H1 (cell line): ENCODE data around the gene ADCY7. TPM values are rescaled to one million over a fixed set of nuclear protein-coding genes. Genes with fewer than 3 reads are reported as not detected.

Source experiments
- CTCF ChIA-PET: fragments of 300-600 bp; sonication (Branson Sonifier 250); formaldehyde crosslinking; loops from one replicate; lab custom pipeline; 2021; ENCODE audit not compliant: partially characterized antibody; lab: Charles Lee
- POLR2A ChIA-PET: fragments of 300-600 bp; sonication (Branson Sonifier 250); formaldehyde crosslinking; loops from one replicate; lab custom pipeline; 2021; ENCODE audit warnings: inconsistent platforms; ENCODE audit not compliant: partially characterized antibody; lab: Charles Lee
- DNase-seq, 2 experiments: peaks; one replicate each; pipeline versions ENCODE4 v3.0.0 to v3.0.0-alpha.2; 2010 to 2022; ENCODE audit warnings: low spot score in 2 of 2, low read depth in 1 of 2, mixed read lengths in 1 of 2
- FAIRE-seq: peaks from 2 replicates; lab custom pipeline; 2011; peaks lifted over from hg19 to GRCh38; lab: Jason Lieb, UNC
- H2AFZ ChIP-seq: 2 replicates; pipeline ENCODE4 v1.8.1; 2012; ENCODE audit warnings: low read length, inconsistent platforms
- H2AK5ac ChIP-seq: 2 replicates; pipeline ENCODE4 v1.6.1; 2013; ENCODE audit warnings: low read depth, low read length
- H2BK120ac ChIP-seq: replicated peaks from 2 replicates; pipeline ENCODE3; 2013; ENCODE audit warnings: low read depth, low read length, inconsistent platforms
- H2BK12ac ChIP-seq: 2 replicates; pipeline ENCODE4 v1.6.1; 2013; ENCODE audit warnings: low read depth, low read length
- H2BK15ac ChIP-seq: 2 replicates; pipeline ENCODE4 v1.6.1; 2013; ENCODE audit warnings: low read length
- H2BK20ac ChIP-seq: 2 replicates; pipeline ENCODE4 v1.6.1; 2013; ENCODE audit warnings: low read length
- H2BK5ac ChIP-seq: 2 replicates; pipeline ENCODE4 v1.6.1; 2013; ENCODE audit warnings: low read depth, low read length
- H3K14ac ChIP-seq: 2 replicates; pipeline ENCODE4 v1.6.1; 2013; ENCODE audit warnings: inconsistent platforms; ENCODE audit not compliant: insufficient read length
- H3K18ac ChIP-seq: 2 replicates; pipeline ENCODE4 v1.6.1; 2013; ENCODE audit warnings: low read length; ENCODE audit errors: extremely low read depth
- H3K23ac ChIP-seq: 2 replicates; pipeline ENCODE4 v1.6.1; 2013; ENCODE audit warnings: inconsistent platforms; ENCODE audit not compliant: insufficient read length
- H3K23me2 ChIP-seq: 2 replicates; pipeline ENCODE4 v1.6.1; 2013; ENCODE audit warnings: low read depth, low read length
- H3K27ac ChIP-seq: 2 replicates; pipeline ENCODE4 v1.6.1; 2011; ENCODE audit warnings: low read depth, low read length, inconsistent platforms
- H3K27me3 ChIP-seq, 4 experiments: replicated peaks in 1 of 4; 1 replicate in 1 of 4; 2 replicates in 3 of 4; pipeline versions ENCODE4 v1.6.1 to v1.8.1; 2011 to 2013; ENCODE audit warnings: low read length in 3 of 4, mild to moderate bottlenecking in 3 of 4, inconsistent platforms in 2 of 4, mixed read lengths in 2 of 4, moderate library complexity in 1 of 4; ENCODE audit not compliant: control insufficient read depth in 3 of 4, insufficient read depth in 3 of 4; ENCODE audit errors: extremely low read depth in 1 of 4
- H3K36me3 ChIP-seq, 4 experiments: 2 replicates each; pipeline versions ENCODE4 v1.6.1 to v1.8.1; 2011 to 2013; ENCODE audit warnings: mild to moderate bottlenecking in 4 of 4, low read length in 3 of 4, moderate library complexity in 2 of 4, control low read depth in 1 of 4, inconsistent platforms in 1 of 4; ENCODE audit not compliant: insufficient read depth in 4 of 4, control insufficient read depth in 2 of 4
- H3K4ac ChIP-seq: replicated peaks from 2 replicates; pipeline ENCODE3; 2013; ENCODE audit warnings: low read length, low read depth, mixed read lengths, inconsistent platforms; ENCODE audit not compliant: insufficient read length
- H3K4me1 ChIP-seq, 4 experiments: replicated peaks in 1 of 4; 1 replicate in 1 of 4; 2 replicates in 3 of 4; pipeline versions ENCODE4 v1.6.1 to v1.8.1; 2011 to 2013; ENCODE audit warnings: low read length in 3 of 4, inconsistent platforms in 2 of 4, mixed read lengths in 1 of 4; ENCODE audit not compliant: insufficient read depth in 4 of 4, control insufficient read depth in 3 of 4
- H3K4me2 ChIP-seq, 2 experiments: 2 replicates each; pipeline versions ENCODE4 v1.6.1 to v1.8.1; 2011 to 2013; ENCODE audit warnings: low read depth in 2 of 2, low read length in 2 of 2, control low read depth in 1 of 2, inconsistent platforms in 1 of 2, mild to moderate bottlenecking in 1 of 2; ENCODE audit not compliant: insufficient read depth in 1 of 2
- H3K4me3 ChIP-seq, 4 experiments: fragments of 200-600, 300-600 bp in 1 of 4; sonication (generic), shearing (Covaris generic), sonication (Bioruptor Twin) in 1 of 4; 2 replicates each; pipeline versions ENCODE4 v1.5.1 to v1.8.1; 2011 to 2016; ENCODE audit warnings: low read length in 4 of 4, low read depth in 3 of 4, control low read depth in 2 of 4, inconsistent platforms in 2 of 4, mild to moderate bottlenecking in 2 of 4, mixed read lengths in 1 of 4, moderate library complexity in 1 of 4; ENCODE audit not compliant: insufficient read depth in 2 of 4; ENCODE audit errors: extremely low read depth in 1 of 4
- H3K56ac ChIP-seq: replicated peaks from 2 replicates; pipeline ENCODE3; 2013; ENCODE audit warnings: low read depth, mild to moderate bottlenecking, mixed read lengths, low read length, inconsistent platforms; ENCODE audit not compliant: insufficient read length
- H3K79me1 ChIP-seq: 2 replicates; pipeline ENCODE4 v1.6.1; 2013; ENCODE audit warnings: low read depth, low read length, control low read depth
- H3K79me2 ChIP-seq, 2 experiments: 2 replicates each; pipeline versions ENCODE4 v1.6.1 to v1.8.1; 2012 to 2013; ENCODE audit warnings: low read length in 2 of 2, mild to moderate bottlenecking in 2 of 2, inconsistent platforms in 1 of 2; ENCODE audit not compliant: insufficient read depth in 2 of 2, control insufficient read depth in 1 of 2
- H3K9ac ChIP-seq, 4 experiments: replicated peaks in 1 of 4; 1 replicate in 1 of 4; 2 replicates in 3 of 4; pipeline versions ENCODE4 v1.6.1 to v1.8.1; 2011 to 2013; ENCODE audit warnings: low read depth in 3 of 4, low read length in 3 of 4, control low read depth in 2 of 4, mild to moderate bottlenecking in 2 of 4, moderate library complexity in 2 of 4, inconsistent platforms in 1 of 4; ENCODE audit errors: extremely low read depth in 1 of 4
- H3K9me3 ChIP-seq, 2 experiments: 2 replicates each; pipeline versions ENCODE4 v1.6.1 to v1.8.1; 2012 to 2013; ENCODE audit warnings: mild to moderate bottlenecking in 2 of 2, moderate library complexity in 2 of 2, control low read depth in 1 of 2, inconsistent platforms in 1 of 2, low read depth in 1 of 2, low read length in 1 of 2, mixed read lengths in 1 of 2; ENCODE audit not compliant: insufficient read depth in 2 of 2
- H4K20me1 ChIP-seq, 2 experiments: replicated peaks in 1 of 2; 2 replicates each; pipeline versions ENCODE3 to v1.8.1; 2011 to 2013; ENCODE audit warnings: inconsistent platforms in 2 of 2, low read length in 2 of 2, mild to moderate bottlenecking in 1 of 2; ENCODE audit not compliant: insufficient read depth in 2 of 2, control insufficient read depth in 1 of 2
- H4K5ac ChIP-seq: 2 replicates; pipeline ENCODE4 v1.6.1; 2013; ENCODE audit warnings: low read length, low read depth, mixed read lengths, inconsistent platforms; ENCODE audit not compliant: insufficient read length
- H4K8ac ChIP-seq: 2 replicates; pipeline ENCODE4 v1.8.0; 2013; ENCODE audit warnings: mild to moderate bottlenecking, moderate library complexity, low read length, inconsistent platforms; ENCODE audit not compliant: insufficient read depth; ENCODE audit errors: extremely low read depth
- H4K91ac ChIP-seq: replicated peaks from 2 replicates; pipeline ENCODE3; 2013; ENCODE audit warnings: low read length, mixed read lengths, inconsistent platforms; ENCODE audit not compliant: insufficient read length
- CTBP2 ChIP-seq: IDR thresholded peaks from 2 replicates; pipeline ENCODE4 v1.7.0; 2011; ENCODE audit warnings: borderline replicate concordance, mild to moderate bottlenecking, moderate library complexity, mixed read lengths, low read length; ENCODE audit not compliant: insufficient read depth, insufficient read length
- GABPA ChIP-seq: IDR thresholded peaks from 2 replicates; pipeline ENCODE4 v1.6.1; 2011; ENCODE audit warnings: mild to moderate bottlenecking, low read length, moderate library complexity, borderline replicate concordance; ENCODE audit not compliant: insufficient read depth
- JUND ChIP-seq: IDR thresholded peaks from 2 replicates; pipeline ENCODE4 v1.6.1; 2011; ENCODE audit warnings: mild to moderate bottlenecking, improper control_type of control experiment, low read length
- SP4 ChIP-seq: IDR thresholded peaks from 2 replicates; pipeline ENCODE4 v1.6.1; 2012; ENCODE audit warnings: low read length, inconsistent platforms
- WGBS, 2 experiments: shearing (Covaris generic) in 1 of 2; methylation state at CpG; one replicate each; pipeline versions ENCODE4 v1.1.6 to v1.1.7; 2013 to 2015; ENCODE audit warnings: low lambda C conversion rate in 2 of 2, mixed read lengths in 2 of 2, inconsistent platforms in 1 of 2, low coverage in 1 of 2, missing lambda C conversion rate in 1 of 2; ENCODE audit not compliant: insufficient replicate concordance in 2 of 2, insufficient coverage in 1 of 2, insufficient read length in 1 of 2; ENCODE audit errors: extremely low coverage in 1 of 2, missing lambda C conversion rate in 1 of 2; 5-methylcytosine and 5-hydroxymethylcytosine counted together
- polyA plus RNA-seq, 7 experiments: library from polyadenylated mRNA; depleted of rRNA in 3 of 7; stranded (reverse) in 5 of 7; unstranded in 2 of 7; fragments of >200 nt in 5 of 7; fragments of 200-250 nt in 2 of 7; gene quantifications; 1 replicate in 5 of 7; 2 replicates in 1 of 7; 4 replicates in 1 of 7; pipeline versions ENCODE4 v1.2.1 to v1.2.3, GENCODE V29; 2011 to 2013; ENCODE audit warnings: missing spikeins in 2 of 7, mixed read lengths in 2 of 7
- total RNA-seq: library from RNA; stranded (reverse); fragmentation: NEBNext Ultra II Directional; extraction: Animal tissue kit (Norgen Biotek cat#: 25700); gene quantifications from 2 replicates; pipeline ENCODE4 v1.2.1, GENCODE V29; 2021

Gene ADCY7
- total and polyA plus RNA-seq, 2 of the 8 experiments (the other 6 are each of a cell fraction or from before 2014, with no cell fraction given) = 2.4 to 5.1 TPM

DNA sequence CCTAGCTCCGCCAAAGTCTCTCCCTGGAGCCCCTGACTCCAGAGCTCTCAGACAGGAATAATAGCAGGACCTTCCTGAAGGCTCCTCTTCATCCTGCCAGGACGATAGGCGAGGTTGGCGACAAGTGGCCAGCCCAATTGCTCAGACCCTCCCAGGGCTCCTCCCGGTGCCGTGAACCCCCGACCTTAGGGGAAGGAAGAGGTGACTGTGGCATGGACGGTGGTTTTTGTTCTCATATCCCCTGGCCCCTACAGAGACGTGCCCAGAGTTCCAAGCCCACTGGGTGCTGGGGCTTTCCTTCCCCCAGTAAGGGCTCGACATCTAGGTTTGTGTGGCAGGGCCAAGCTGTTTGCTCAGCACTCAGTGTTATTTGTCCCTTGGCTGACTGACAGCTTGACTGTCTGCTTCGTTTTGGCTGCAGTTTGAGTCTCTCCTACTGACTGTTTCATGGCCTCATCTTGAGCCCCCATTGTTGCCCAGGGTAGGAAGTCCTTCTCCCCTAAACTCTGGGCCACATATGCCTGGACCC is 4.6 kb upstream of the ADCY7 start:
- Histone ChIP-seq H3K4me1 (peaks cover 0 to 13% (median 7%) of the 10 kb centered on the region in 4 experiments; a peak in 6 of 7 replicates), H3K56ac (no peak overlapping the region), H2AK5ac (no peak overlapping the region), H3K4ac (no peak overlapping the region), H3K9me3 (no peaks in the 10 kb centered on the region), H3K23me2 (no peaks in the 10 kb centered on the region), H4K91ac (no peak overlapping the region), H4K8ac (peak overlapping the region; percentile 76; the same call in 1 of the 2 replicates), H2BK5ac (no peak overlapping the region), H3K9ac (no peak overlapping the region), H3K4me2 (no peak overlapping the region), H3K4me3 (no peak overlapping the region), H4K5ac (no peak overlapping the region), H3K27ac (no peak overlapping the region), H3K14ac (no peak overlapping the region), H2BK15ac (no peak overlapping the region), H2BK12ac (0 out of 2 replicates have a peak overlapping the region, but pooled peaks have one; percentile 50), H3K79me2 (no peaks in the 10 kb centered on the region), H2BK120ac (no peak overlapping the region), H3K23ac (no peak overlapping the region), H2AFZ (no peak overlapping the region), H4K20me1 (no peaks in the 10 kb centered on the region), H2BK20ac (no peak overlapping the region), H3K79me1 (no peaks in the 10 kb centered on the region; the same call in 1 of the 2 replicates), H3K18ac (no peak overlapping the region), H3K27me3 (no peaks in the 10 kb centered on the region), H3K36me3 (no peaks in the 10 kb centered on the region)
- FAIRE-seq = no peak
- no peak for DNase-seq
- CTCF ChIA-PET = interaction anchor here (0.7 to 1.4 kb wide), 3 partner anchors 48 to 1351 kb away, joined by 3 to 4 read pairs (median 3); no protein-coding TSS in a partner anchor
- POLR2A ChIA-PET = interaction anchor here (1.5 kb wide), 1 partner anchor 48 kb away, joined by 5 read pairs; no protein-coding TSS in a partner anchor
- 90% methylated on average over 11 of the region's 11 CpGs; no CpG with 5 or more reads in 1 of the 2 experiments for WGBS, 2 experiments
- TF ChIP-seq SP4 (no peak), CTBP2 (no peak), GABPA (no peak), JUND (no peak)
